Measurements from ENCODE around the gene TMEM53. TPM values are rescaled to one million over a fixed set of nuclear protein-coding genes. Genes with fewer than 3 reads are reported as not detected.

The TMEM53 gene
- total and polyA plus RNA-seq, 2 of the 8 experiments (the other 6 are each of a cell fraction or from before 2014, with no cell fraction given), result 6.7 to 27.9 TPM

GRCh38 chr1:44640200-44640853 lies 34.0 kb downstream of the TMEM53 start:
- peaks cover 16% of the 10 kb centered on the region for H3K79me1 ChIP-seq (ENCODE audit: low read depth, low read length)
- no peak overlapping the region for H2BK5ac ChIP-seq (ENCODE audit: low read depth, low read length)
- no peak overlapping the region for H3K4ac ChIP-seq (replicated peaks; ENCODE audit: insufficient read length, low read depth, low read length)
- no peak overlapping the region for H4K91ac ChIP-seq (replicated peaks; ENCODE audit: insufficient read length, low read length)
- H2AK5ac ChIP-seq (ENCODE audit: low read depth, low read length), result no peak overlapping the region
- no peak overlapping the region for H2BK120ac ChIP-seq (replicated peaks; ENCODE audit: low read depth, low read length)
- CTCF ChIA-PET (ENCODE audit: partially characterized antibody), result interaction anchor here (0.5 to 15.0 kb wide), 9 partner anchors 9 to 151 kb away, joined by 3 to 197 read pairs (median 3); no protein-coding TSS in a partner anchor
- H4K5ac ChIP-seq (ENCODE audit: insufficient read length, low read depth, low read length), result no peak overlapping the region
- POLR2A ChIA-PET (ENCODE audit: partially characterized antibody), result interaction anchor here (1.6 to 30.8 kb wide), 6 partner anchors 2 to 299 kb away, joined by 3 to 633 read pairs (median 8); no protein-coding TSS in a partner anchor
- no peaks in the 10 kb centered on the region for H3K4me1 ChIP-seq (replicated peaks in 1 of 4; ENCODE audit: control insufficient read depth in 3 of 4, insufficient read depth in 4 of 4, low read length in 3 of 4)
- peaks cover 15 to 17% of the 10 kb centered on the region in 2 experiments for H4K20me1 ChIP-seq (replicated peaks in 1 of 2; ENCODE audit: control insufficient read depth in 1 of 2, insufficient read depth in 2 of 2, low read length in 2 of 2)
- H4K8ac ChIP-seq (ENCODE audit: extremely low read depth, insufficient read depth, low read length), result no peak overlapping the region
- H3K27ac ChIP-seq (ENCODE audit: low read depth, low read length), result no peak overlapping the region
- H3K23ac ChIP-seq (ENCODE audit: insufficient read length), result no peak overlapping the region
- no peak overlapping the region for H3K4me2 ChIP-seq (ENCODE audit: insufficient read depth in 1 of 2, low read depth in 2 of 2, low read length in 2 of 2)
- H3K9ac ChIP-seq (replicated peaks in 1 of 4; ENCODE audit: extremely low read depth in 1 of 4, low read depth in 3 of 4, low read length in 3 of 4), result peak overlapping the region in 2 of 4 experiments; percentile 4 to 15; a peak in 3 of 7 replicates
- H3K14ac ChIP-seq (ENCODE audit: insufficient read length), result no peak overlapping the region
- no peak overlapping the region for H3K18ac ChIP-seq (ENCODE audit: extremely low read depth, low read length)
- no peaks in the 10 kb centered on the region for H3K27me3 ChIP-seq (replicated peaks in 1 of 4; ENCODE audit: control insufficient read depth in 3 of 4, extremely low read depth in 1 of 4, insufficient read depth in 3 of 4, low read length in 3 of 4)
- H2BK15ac ChIP-seq (ENCODE audit: low read length), result no peak overlapping the region
- peaks cover 33 to 79% (median 71%) of the 10 kb centered on the region in 4 experiments for H3K36me3 ChIP-seq (ENCODE audit: control insufficient read depth in 2 of 4, insufficient read depth in 4 of 4, low read length in 3 of 4)
- H2AFZ ChIP-seq (ENCODE audit: low read length), result no peak overlapping the region
- H3K4me3 ChIP-seq (ENCODE audit: extremely low read depth in 1 of 4, insufficient read depth in 2 of 4, low read depth in 3 of 4, low read length in 4 of 4), result no peak overlapping the region
- no peak for FAIRE-seq
- 94% methylated on average over 24 of the region's 24 CpGs; no CpG with 5 or more reads in 1 of the 2 experiments for WGBS, 2 experiments (ENCODE audit: extremely low coverage in 1 of 2, insufficient coverage in 1 of 2, insufficient read length in 1 of 2, insufficient replicate concordance in 2 of 2, low coverage in 1 of 2, low lambda C conversion rate in 2 of 2, missing lambda C conversion rate in 1 of 2)
- H3K9me3 ChIP-seq (ENCODE audit: insufficient read depth in 2 of 2, low read depth in 1 of 2, low read length in 1 of 2), result no peaks in the 10 kb centered on the region
- H3K23me2 ChIP-seq (ENCODE audit: low read depth, low read length), result no peaks in the 10 kb centered on the region
- no peak overlapping the region for H3K56ac ChIP-seq (replicated peaks; ENCODE audit: insufficient read length, low read depth, low read length)
- H3K79me2 ChIP-seq (ENCODE audit: control insufficient read depth in 1 of 2, insufficient read depth in 2 of 2, low read length in 2 of 2), result no peaks in the 10 kb centered on the region
- DNase-seq (ENCODE audit: low read depth in 1 of 2, low spot score in 2 of 2), result no peak
- no peak overlapping the region for H2BK20ac ChIP-seq (ENCODE audit: low read length)
- no peak overlapping the region for H2BK12ac ChIP-seq (ENCODE audit: low read depth, low read length)
- no peak for TF ChIP-seq CREB1 (IDR thresholded peaks at IDR 0.05)
- TF ChIP-seq, protein P1, sequence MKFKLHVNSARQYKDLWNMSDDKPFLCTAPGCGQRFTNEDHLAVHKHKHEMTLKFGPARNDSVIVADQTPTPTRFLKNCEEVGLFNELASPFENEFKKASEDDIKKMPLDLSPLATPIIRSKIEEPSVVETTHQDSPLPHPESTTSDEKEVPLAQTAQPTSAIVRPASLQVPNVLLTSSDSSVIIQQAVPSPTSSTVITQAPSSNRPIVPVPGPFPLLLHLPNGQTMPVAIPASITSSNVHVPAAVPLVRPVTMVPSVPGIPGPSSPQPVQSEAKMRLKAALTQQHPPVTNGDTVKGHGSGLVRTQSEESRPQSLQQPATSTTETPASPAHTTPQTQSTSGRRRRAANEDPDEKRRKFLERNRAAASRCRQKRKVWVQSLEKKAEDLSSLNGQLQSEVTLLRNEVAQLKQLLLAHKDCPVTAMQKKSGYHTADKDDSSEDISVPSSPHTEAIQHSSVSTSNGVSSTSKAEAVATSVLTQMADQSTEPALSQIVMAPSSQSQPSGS (IDR thresholded peaks at IDR 0.05; ENCODE audit: low read length), result no peak
- TF ChIP-seq CBX5 (IDR thresholded peaks at IDR 0.05; ENCODE audit: low read depth, low read length), result no peak
- TF ChIP-seq SUZ12 (IDR thresholded peaks at IDR 0.05; ENCODE audit: low read length), result no peak
- no peak for TF ChIP-seq ASH2L (IDR thresholded peaks at IDR 0.05; ENCODE audit: low read length)
- no peak for TF ChIP-seq KDM4A (IDR thresholded peaks at IDR 0.05; ENCODE audit: low read depth, low read length, severe bottlenecking)
- no peak for TF ChIP-seq TEAD4 (IDR thresholded peaks at IDR 0.05; ENCODE audit: low read depth, low read length)
- no peak for TF ChIP-seq MAFK (IDR thresholded peaks at IDR 0.05; ENCODE audit: low read depth, low read length)
- TF ChIP-seq RFX5 (IDR thresholded peaks at IDR 0.05; ENCODE audit: borderline replicate concordance, low read depth, low read length), result no peak
- no peak for TF ChIP-seq POLR2AphosphoS5 (IDR thresholded peaks at IDR 0.05; ENCODE audit: low read depth, low read length)
- TF ChIP-seq BRCA1 (IDR thresholded peaks at IDR 0.05; ENCODE audit: low read depth, low read length), result no peak
- TF ChIP-seq SP4 (IDR thresholded peaks at IDR 0.05; ENCODE audit: low read length), result no peak
- TF ChIP-seq SIRT6 (IDR thresholded peaks at IDR 0.05; ENCODE audit: low read length), result no peak

All from H1 (cell line).